Peyer's patch (tissue), 4 donors: ENCODE data around the gene NXPH4.

Source experiments
- POLR2A ChIP-seq, 2 donors: fragments of 450-650 bp; IDR thresholded peaks; one replicate each; pipeline ENCODE4 v1.5.1; 2017; ENCODE audit warnings: antibody characterized with exemption in 2 of 2, mild to moderate bottlenecking in 2 of 2, moderate library complexity in 2 of 2
- TF ChIP-seq, protein P1 (sequence below), 6 experiments: fragments of 450-650 bp in 4 of 6; fragments of 200-600 bp in 2 of 6; sonication (generic) in 1 of 6; IDR thresholded peaks; one replicate each; pipeline ENCODE4 v1.5.1; 2017 to 2019; ENCODE audit warnings: antibody characterized with exemption in 6 of 6, mild to moderate bottlenecking in 3 of 6, moderate library complexity in 1 of 6

DNA sequence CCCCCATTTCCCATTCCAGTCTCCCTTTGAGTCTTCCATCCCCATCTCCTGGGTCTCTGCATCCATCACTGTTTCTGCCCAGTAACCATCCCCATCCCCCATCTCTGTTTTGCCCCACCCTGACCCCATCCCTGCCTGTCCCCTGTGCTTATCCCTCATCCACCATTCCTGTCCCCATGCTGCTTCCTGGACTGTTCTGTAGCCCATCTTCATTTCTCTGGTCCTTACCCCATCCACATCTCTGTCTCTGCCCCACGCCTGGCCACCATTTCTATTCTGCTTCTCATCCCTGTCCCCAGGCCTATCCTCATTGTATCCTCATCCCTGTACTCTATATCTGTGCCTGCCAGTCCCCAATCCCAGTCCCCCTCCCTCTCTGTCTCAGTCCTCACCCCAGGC is 4.2 kb downstream of the NXPH4 start:
- TF ChIP-seq, protein P1, sequence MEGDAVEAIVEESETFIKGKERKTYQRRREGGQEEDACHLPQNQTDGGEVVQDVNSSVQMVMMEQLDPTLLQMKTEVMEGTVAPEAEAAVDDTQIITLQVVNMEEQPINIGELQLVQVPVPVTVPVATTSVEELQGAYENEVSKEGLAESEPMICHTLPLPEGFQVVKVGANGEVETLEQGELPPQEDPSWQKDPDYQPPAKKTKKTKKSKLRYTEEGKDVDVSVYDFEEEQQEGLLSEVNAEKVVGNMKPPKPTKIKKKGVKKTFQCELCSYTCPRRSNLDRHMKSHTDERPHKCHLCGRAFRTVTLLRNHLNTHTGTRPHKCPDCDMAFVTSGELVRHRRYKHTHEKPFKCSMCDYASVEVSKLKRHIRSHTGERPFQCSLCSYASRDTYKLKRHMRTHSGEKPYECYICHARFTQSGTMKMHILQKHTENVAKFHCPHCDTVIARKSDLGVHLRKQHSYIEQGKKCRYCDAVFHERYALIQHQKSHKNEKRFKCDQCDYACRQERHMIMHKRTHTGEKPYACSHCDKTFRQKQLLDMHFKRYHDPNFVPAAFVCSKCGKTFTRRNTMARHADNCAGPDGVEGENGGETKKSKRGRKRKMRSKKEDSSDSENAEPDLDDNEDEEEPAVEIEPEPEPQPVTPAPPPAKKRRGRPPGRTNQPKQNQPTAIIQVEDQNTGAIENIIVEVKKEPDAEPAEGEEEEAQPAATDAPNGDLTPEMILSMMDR (IDR thresholded peaks at IDR 0.05) = no peak
- TF ChIP-seq POLR2A (IDR thresholded peaks at IDR 0.05) = no peak
